HCT116 (cell line): ENCODE data around the gene PYROXD2. TPM values are rescaled to one million over a fixed set of nuclear protein-coding genes. Genes with fewer than 3 reads are reported as not detected.

Experiments used
- ATAC-seq: fragments of 200-7000 bp; cut with Tn5 transposase; 2 replicates; pipeline ENCODE4 v1.9.1; 2020; ENCODE audit warnings: mild to moderate bottlenecking, moderate library complexity
- BruUV-seq: library from RNA; stranded (reverse); fragments of 400-500 nt; replicated peaks from 2 replicates; lab custom pipeline; 2021; lab: Mats Ljungman, UMichigan
- CTCF ChIA-PET: fragments of 300-600 bp; sonication (Branson Sonifier 250); formaldehyde crosslinking; loops from one replicate; lab custom pipeline; 2021; ENCODE audit warnings: antibody characterized with exemption; lab: Charles Lee
- POLR2A ChIA-PET: fragments of 300-600, 350-600 bp; sonication (Branson Sonifier 250); formaldehyde crosslinking; loops from one replicate; lab custom pipeline; 2021; ENCODE audit warnings: antibody characterized with exemption; lab: Charles Lee
- RAD21 ChIA-PET, 2 experiments: fragments of 300-600 bp; sonication (Branson Sonifier 250); formaldehyde crosslinking; loops; one replicate each; lab custom pipeline; 2023; ENCODE audit warnings: low total read pairs in 2 of 2; ENCODE audit not compliant: uncharacterized antibody in 2 of 2, unreplicated experiment in 2 of 2, low non-redundant PET in 1 of 2; lab: Charles Lee
- DNase-seq: peaks from one replicate; pipeline ENCODE4 v3.0.0-alpha.2; 2010; ENCODE audit warnings: low read depth, low spot score
- H2AFZ ChIP-seq: fragments of 200-600 bp; shearing (Covaris generic), sonication (generic); 2 replicates; pipeline ENCODE4 v1.6.1; 2017; ENCODE audit warnings: low read depth, mixed run types, mixed read lengths, antibody characterized with exemption, low read length; ENCODE audit not compliant: poor library complexity, severe bottlenecking
- H3K27ac ChIP-seq: 2 replicates; pipeline ENCODE4 v1.5.1; 2012; ENCODE audit warnings: low read depth, low read length
- H3K27me3 ChIP-seq: fragments of 200-600 bp; sonication (generic); 2 replicates; pipeline ENCODE4 v1.6.1; 2016; ENCODE audit warnings: mixed run types, low read length, mixed read lengths; ENCODE audit not compliant: insufficient read depth
- H3K36me3 ChIP-seq, 2 experiments: fragments of 200-500 bp in 1 of 2; fragments of 200-600 bp in 1 of 2; sonication (Bioruptor generic) in 1 of 2; sonication (generic) in 1 of 2; 2 replicates each; pipeline versions ENCODE4 v1.5.1 to v1.6.1; 2014 to 2016; ENCODE audit warnings: low read length in 2 of 2, inconsistent platforms in 1 of 2, mixed read lengths in 1 of 2, mixed run types in 1 of 2; ENCODE audit not compliant: insufficient read depth in 2 of 2, control insufficient read depth in 1 of 2
- H3K4me1 ChIP-seq, 2 experiments: fragments of 200-600 bp in 1 of 2; sonication (generic) in 1 of 2; 2 replicates each; pipeline versions ENCODE4 v1.5.1 to v1.6.1; 2012 to 2017; ENCODE audit warnings: low read length in 2 of 2, inconsistent platforms in 1 of 2, mild to moderate bottlenecking in 1 of 2, mixed read lengths in 1 of 2, mixed run types in 1 of 2, moderate library complexity in 1 of 2; ENCODE audit not compliant: insufficient read depth in 2 of 2, control insufficient read depth in 1 of 2
- H3K4me2 ChIP-seq: fragments of 200-600 bp; sonication (generic); 2 replicates; pipeline ENCODE4 v1.6.1; 2017; ENCODE audit warnings: mixed run types, low read length, mixed read lengths
- H3K4me3 ChIP-seq, 2 experiments: fragments of 200-600 bp in 1 of 2; sonication (generic) in 1 of 2; replicated peaks in 1 of 2; 2 replicates each; pipeline ENCODE4 v1.5.1; 2011 to 2016; ENCODE audit warnings: low read length in 2 of 2, control low read depth in 1 of 2, low read depth in 1 of 2, mild to moderate bottlenecking in 1 of 2, mixed read lengths in 1 of 2, mixed run types in 1 of 2
- H3K79me2 ChIP-seq: fragments of 200-600 bp; sonication (generic); 2 replicates; pipeline ENCODE4 v1.6.1; 2017; ENCODE audit warnings: mild to moderate bottlenecking, mixed run types, low read length, moderate library complexity, mixed read lengths; ENCODE audit not compliant: insufficient read depth
- H3K9ac ChIP-seq: fragments of 200-600 bp; sonication (generic); 2 replicates; pipeline ENCODE4 v1.6.1; 2016; ENCODE audit warnings: low read length, mixed read lengths
- H3K9me2 ChIP-seq: fragments of 200-600 bp; sonication (generic), shearing (Covaris generic); 2 replicates; pipeline ENCODE4 v1.6.1; 2017; ENCODE audit warnings: mixed run types, mild to moderate bottlenecking, moderate library complexity; ENCODE audit not compliant: insufficient read depth
- H3K9me3 ChIP-seq, 2 experiments: fragments of 200-500 bp in 1 of 2; fragments of 200-600 bp in 1 of 2; sonication (Bioruptor generic) in 1 of 2; sonication (generic) in 1 of 2; 2 replicates each; pipeline ENCODE4 v1.6.1; 2014 to 2017; ENCODE audit warnings: low read length in 2 of 2, mixed read lengths in 2 of 2, inconsistent platforms in 1 of 2, low read depth in 1 of 2, mild to moderate bottlenecking in 1 of 2, mixed run types in 1 of 2, moderate library complexity in 1 of 2; ENCODE audit not compliant: control insufficient read depth in 1 of 2, insufficient read depth in 1 of 2
- H4K20me1 ChIP-seq: fragments of 200-600 bp; sonication (generic), shearing (Covaris generic); 2 replicates; pipeline ENCODE4 v1.6.1; 2017; ENCODE audit warnings: mixed run types, mild to moderate bottlenecking, moderate library complexity; ENCODE audit not compliant: insufficient read depth
- CBX3 ChIP-seq: IDR thresholded peaks from 2 replicates; pipeline ENCODE4 v1.6.1; 2012; ENCODE audit warnings: low read depth
- CEBPB ChIP-seq: IDR thresholded peaks from 2 replicates; pipeline ENCODE4 v1.6.1; 2012; ENCODE audit warnings: low read depth
- FOSL1 ChIP-seq: IDR thresholded peaks from 2 replicates; pipeline ENCODE4 v1.6.1; 2012; ENCODE audit warnings: low read depth
- MAX ChIP-seq: IDR thresholded peaks from 2 replicates; pipeline ENCODE4 v1.6.1; 2012
- RAD21 ChIP-seq: IDR thresholded peaks from 2 replicates; pipeline ENCODE4 v1.6.1; 2012; ENCODE audit warnings: low read depth, mild to moderate bottlenecking
- intact Hi-C: fragments of 100-400 bp; cut with micrococcal nuclease; formaldehyde crosslinking; loops from 2 replicates; pipeline ENCODE4 v1.10.0; 2022
- total RNA-seq: library from RNA; stranded (reverse); gene quantifications from one replicate; pipeline ENCODE4 v1.2.1, GENCODE V29; 2021; ENCODE audit not compliant: unreplicated experiment
- TF ChIP-seq, protein P1 (sequence below): IDR thresholded peaks from 2 replicates; pipeline ENCODE4 v1.6.1; 2012
- TF ChIP-seq, protein P2 (sequence below): IDR thresholded peaks from 2 replicates; pipeline ENCODE4 v1.6.1; 2012; ENCODE audit warnings: low read depth

PYROXD2 gene
- total RNA-seq, 1 experiment from 2014 or later: 14.2 TPM

DNA sequence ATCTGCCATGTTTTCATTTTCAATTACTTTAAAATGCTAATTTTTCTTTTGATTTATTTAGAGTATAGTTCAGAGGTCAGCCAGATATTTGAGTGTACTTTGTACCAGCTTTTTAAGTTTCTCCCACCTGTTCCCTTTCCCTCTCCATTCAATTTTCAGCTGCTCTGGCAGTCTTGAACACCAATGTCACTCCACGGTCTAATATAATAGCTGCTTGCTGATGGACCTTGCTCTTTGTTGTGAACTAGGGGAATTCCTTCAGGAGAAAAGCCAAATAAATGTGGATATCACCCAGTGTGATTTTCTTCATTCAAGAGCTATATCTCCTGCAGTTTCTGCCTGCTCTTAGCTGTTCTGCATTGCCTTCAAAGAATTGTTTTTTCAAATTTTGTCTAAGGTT lies 35.6 kb upstream of the PYROXD2 start:
- intact Hi-C loops: no loop called here
- ChIA-PET RAD21 (no interaction called here), CTCF (interaction anchor here (1.1 to 1.2 kb wide), 2 partner anchors 17 to 25 kb away, joined by 3 to 4 read pairs; no protein-coding TSS in a partner anchor)
- Histone ChIP-seq H3K4me2 (no peak overlapping the region), H3K9ac (no peak overlapping the region), H3K4me3 (no peak overlapping the region), H3K9me3 (no peaks in the 10 kb centered on the region)
- TF ChIP-seq FOSL1: no peak
- no peak for TF ChIP-seq CEBPB
- TF ChIP-seq, protein P1, sequence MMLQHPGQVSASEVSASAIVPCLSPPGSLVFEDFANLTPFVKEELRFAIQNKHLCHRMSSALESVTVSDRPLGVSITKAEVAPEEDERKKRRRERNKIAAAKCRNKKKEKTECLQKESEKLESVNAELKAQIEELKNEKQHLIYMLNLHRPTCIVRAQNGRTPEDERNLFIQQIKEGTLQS: no peak
- no peak for TF ChIP-seq MAX
- TF ChIP-seq CBX3: no peak
- TF ChIP-seq, protein P2, sequence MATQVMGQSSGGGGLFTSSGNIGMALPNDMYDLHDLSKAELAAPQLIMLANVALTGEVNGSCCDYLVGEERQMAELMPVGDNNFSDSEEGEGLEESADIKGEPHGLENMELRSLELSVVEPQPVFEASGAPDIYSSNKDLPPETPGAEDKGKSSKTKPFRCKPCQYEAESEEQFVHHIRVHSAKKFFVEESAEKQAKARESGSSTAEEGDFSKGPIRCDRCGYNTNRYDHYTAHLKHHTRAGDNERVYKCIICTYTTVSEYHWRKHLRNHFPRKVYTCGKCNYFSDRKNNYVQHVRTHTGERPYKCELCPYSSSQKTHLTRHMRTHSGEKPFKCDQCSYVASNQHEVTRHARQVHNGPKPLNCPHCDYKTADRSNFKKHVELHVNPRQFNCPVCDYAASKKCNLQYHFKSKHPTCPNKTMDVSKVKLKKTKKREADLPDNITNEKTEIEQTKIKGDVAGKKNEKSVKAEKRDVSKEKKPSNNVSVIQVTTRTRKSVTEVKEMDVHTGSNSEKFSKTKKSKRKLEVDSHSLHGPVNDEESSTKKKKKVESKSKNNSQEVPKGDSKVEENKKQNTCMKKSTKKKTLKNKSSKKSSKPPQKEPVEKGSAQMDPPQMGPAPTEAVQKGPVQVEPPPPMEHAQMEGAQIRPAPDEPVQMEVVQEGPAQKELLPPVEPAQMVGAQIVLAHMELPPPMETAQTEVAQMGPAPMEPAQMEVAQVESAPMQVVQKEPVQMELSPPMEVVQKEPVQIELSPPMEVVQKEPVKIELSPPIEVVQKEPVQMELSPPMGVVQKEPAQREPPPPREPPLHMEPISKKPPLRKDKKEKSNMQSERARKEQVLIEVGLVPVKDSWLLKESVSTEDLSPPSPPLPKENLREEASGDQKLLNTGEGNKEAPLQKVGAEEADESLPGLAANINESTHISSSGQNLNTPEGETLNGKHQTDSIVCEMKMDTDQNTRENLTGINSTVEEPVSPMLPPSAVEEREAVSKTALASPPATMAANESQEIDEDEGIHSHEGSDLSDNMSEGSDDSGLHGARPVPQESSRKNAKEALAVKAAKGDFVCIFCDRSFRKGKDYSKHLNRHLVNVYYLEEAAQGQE: no peak
- TF ChIP-seq RAD21: no peak
- TF ChIP-seq, all 23 proteins: peak for 0
- Histone ChIP-seq H3K27me3 (no peaks in the 10 kb centered on the region), H3K27ac (no peak overlapping the region), H3K79me2 (peaks cover 9% of the 10 kb centered on the region), H4K20me1 (no peaks in the 10 kb centered on the region), H2AFZ (no peak overlapping the region), H3K4me1 (peaks cover 4 to 18% of the 10 kb centered on the region in 2 experiments; a peak in 3 of 4 replicates), H3K9me2 (no peaks in the 10 kb centered on the region), H3K36me3 (no peaks in the 10 kb centered on the region)
- POLR2A ChIA-PET: no interaction called here
- BruUV-seq: no TSS peak
- no peak for DNase-seq
- no peak for ATAC-seq
